HEK293 (cell line): ENCODE data around the gene ZNF527.

Source experiments
- CTCF ChIA-PET: fragments of 350-600 bp; formaldehyde crosslinking; extraction: SDS; loops from one replicate; lab custom pipeline; 2021; ENCODE audit warnings: antibody characterized with exemption; lab: Yijun Ruan, JAX
- POLR2A ChIA-PET: fragments of 300-600 bp; formaldehyde crosslinking; extraction: SDS; loops from one replicate; lab custom pipeline; 2020; ENCODE audit warnings: antibody characterized with exemption, inconsistent platforms; lab: Yijun Ruan, JAX
- H3K27ac ChIP-seq: fragments of 200-500 bp; sonication (Bioruptor generic); 2 replicates; pipeline ENCODE4 v1.5.1; 2014; ENCODE audit warnings: low read depth, low read length, control low read depth, inconsistent platforms; ENCODE audit errors: extremely low read depth
- H3K36me3 ChIP-seq, 2 experiments: fragments of 200-500 bp in 1 of 2; sonication (Bioruptor generic) in 1 of 2; 1 replicate in 1 of 2; 2 replicates in 1 of 2; pipeline ENCODE4 v1.5.1; 2014 to 2017; ENCODE audit warnings: inconsistent platforms in 2 of 2, low read length in 2 of 2; ENCODE audit not compliant: control insufficient read depth in 2 of 2, insufficient read depth in 1 of 2
- H3K4me1 ChIP-seq: fragments of 200-500 bp; sonication (Bioruptor generic); 2 replicates; pipeline ENCODE4 v1.5.1; 2014; ENCODE audit warnings: mild to moderate bottlenecking, low read length, inconsistent platforms; ENCODE audit not compliant: control insufficient read depth, insufficient read depth
- H3K4me3 ChIP-seq: 2 replicates; pipeline ENCODE4 v1.5.1; 2011; ENCODE audit warnings: low read depth, mild to moderate bottlenecking, control low read depth, low read length, moderate library complexity
- H3K9me3 ChIP-seq: fragments of 200-500 bp; sonication (Bioruptor generic); 2 replicates; pipeline ENCODE4 v1.5.1; 2014; ENCODE audit warnings: low read depth, low read length, inconsistent platforms; ENCODE audit not compliant: control insufficient read depth, insufficient read depth
- GLI2 ChIP-seq: fragments of 450-650 bp; formaldehyde crosslinking; IDR thresholded peaks from 2 replicates; pipeline ENCODE4; 2017; ENCODE audit warnings: missing biosample characterization, missing genetic modification characterization, low read depth, borderline replicate concordance
- HOXD13 ChIP-seq: sonication (generic); formaldehyde crosslinking; IDR thresholded peaks from 2 replicates; pipeline ENCODE4 v1.8.0; 2022; ENCODE audit warnings: missing genetic modification reagents, borderline replicate concordance
- PRDM1 ChIP-seq: fragments of 450-650 bp; formaldehyde crosslinking; IDR thresholded peaks from 2 replicates; pipeline ENCODE4; 2016; ENCODE audit warnings: missing biosample characterization, missing genetic modification characterization
- SETDB1 ChIP-seq: IDR thresholded peaks from one replicate; pipeline ENCODE4 v1.6.1; 2017; ENCODE audit warnings: mild to moderate bottlenecking, low read length, moderate library complexity, mixed read lengths; ENCODE audit not compliant: insufficient read length
- SP7 ChIP-seq: fragments of 450-650 bp; formaldehyde crosslinking; IDR thresholded peaks from 2 replicates; pipeline ENCODE4 v1.5.1; 2016; ENCODE audit warnings: missing biosample characterization, missing genetic modification characterization
- TCF7L2 ChIP-seq: IDR thresholded peaks from 2 replicates; pipeline ENCODE4 v1.6.1; 2011; ENCODE audit warnings: low read depth, mild to moderate bottlenecking, inconsistent platforms, low read length, moderate library complexity, borderline replicate concordance
- TRIM28 ChIP-seq: IDR thresholded peaks from 2 replicates; pipeline ENCODE4 v1.6.1; 2011; ENCODE audit warnings: low read length, control low read depth, borderline replicate concordance
- ZFP41 ChIP-seq: fragments of 450-650 bp; formaldehyde crosslinking; IDR thresholded peaks from 2 replicates; pipeline ENCODE4 v1.5.1; 2016; ENCODE audit warnings: missing biosample characterization, missing genetic modification characterization, borderline replicate concordance
- ZNF274 ChIP-seq, 2 experiments: fragments of 200-500 bp in 1 of 2; fragments of 450-650 bp in 1 of 2; sonication (Bioruptor generic) in 1 of 2; formaldehyde crosslinking in 1 of 2; IDR thresholded peaks; 2 replicates each; pipeline versions ENCODE4 v1.5.1 to v1.6.1; 2014 to 2016; ENCODE audit warnings: borderline replicate concordance in 1 of 2, inconsistent platforms in 1 of 2, low read length in 1 of 2, missing biosample characterization in 1 of 2, missing genetic modification characterization in 1 of 2
- ZNF558 ChIP-seq: fragments of 450-650 bp; formaldehyde crosslinking; IDR thresholded peaks from 2 replicates; pipeline ENCODE4 v1.5.1; 2016; ENCODE audit warnings: missing biosample characterization, missing genetic modification characterization
- TF ChIP-seq, protein P1 (sequence below): fragments of 450-650 bp; formaldehyde crosslinking; conservative IDR thresholded peaks from 2 replicates; pipeline ENCODE4 v1.5.1; 2016; ENCODE audit warnings: low read depth, missing biosample characterization, missing genetic modification characterization
- TF ChIP-seq, protein P2 (sequence below): fragments of 450-650 bp; formaldehyde crosslinking; IDR thresholded peaks from 2 replicates; pipeline ENCODE4 v1.5.1; 2016; ENCODE audit warnings: missing biosample characterization, missing genetic modification characterization
- TF ChIP-seq, protein P3 (sequence below): fragments of 450-650 bp; formaldehyde crosslinking; IDR thresholded peaks from 2 replicates; pipeline ENCODE4 v1.5.1; 2016; ENCODE audit warnings: missing biosample characterization, missing genetic modification characterization

The ZNF527 gene

GRCh38 chr19:37412700-37413099 lies 41.8 kb downstream of the ZNF527 start:
- Histone ChIP-seq H3K27ac (no peak overlapping the region), H3K4me3 (no peak overlapping the region), H3K36me3 (peaks cover 12 to 27% of the 10 kb centered on the region in 2 experiments), H3K9me3 (peaks cover 52% of the 10 kb centered on the region), H3K4me1 (no peaks in the 10 kb centered on the region)
- TF ChIP-seq SP7, result no peak
- TF ChIP-seq ZNF274 (IDR thresholded peaks at IDR 0.05; ENCODE audit: low read length), result no peak
- TF ChIP-seq ZNF274 (tag by site-specific recombination; IDR thresholded peaks at IDR 0.05; ENCODE audit: borderline replicate concordance), result peak; percentile 90
- ChIA-PET POLR2A (no interaction called here), CTCF (no interaction called here)

- peak; percentile 96 for TF ChIP-seq ZNF274 (IDR thresholded peaks at IDR 0.05; ENCODE audit: low read length)
- peak; percentile 99 for TF ChIP-seq ZNF274 (tag by site-specific recombination; IDR thresholded peaks at IDR 0.05; ENCODE audit: borderline replicate concordance)
- TF ChIP-seq ZFP41, result 0 out of 2 replicates have a peak, but pooled peaks have one; percentile 18
- no peak for TF ChIP-seq TCF7L2
- TF ChIP-seq ZNF558, result 0 out of 2 replicates have a peak, but pooled peaks have one; percentile 15
- TF ChIP-seq, protein P1, sequence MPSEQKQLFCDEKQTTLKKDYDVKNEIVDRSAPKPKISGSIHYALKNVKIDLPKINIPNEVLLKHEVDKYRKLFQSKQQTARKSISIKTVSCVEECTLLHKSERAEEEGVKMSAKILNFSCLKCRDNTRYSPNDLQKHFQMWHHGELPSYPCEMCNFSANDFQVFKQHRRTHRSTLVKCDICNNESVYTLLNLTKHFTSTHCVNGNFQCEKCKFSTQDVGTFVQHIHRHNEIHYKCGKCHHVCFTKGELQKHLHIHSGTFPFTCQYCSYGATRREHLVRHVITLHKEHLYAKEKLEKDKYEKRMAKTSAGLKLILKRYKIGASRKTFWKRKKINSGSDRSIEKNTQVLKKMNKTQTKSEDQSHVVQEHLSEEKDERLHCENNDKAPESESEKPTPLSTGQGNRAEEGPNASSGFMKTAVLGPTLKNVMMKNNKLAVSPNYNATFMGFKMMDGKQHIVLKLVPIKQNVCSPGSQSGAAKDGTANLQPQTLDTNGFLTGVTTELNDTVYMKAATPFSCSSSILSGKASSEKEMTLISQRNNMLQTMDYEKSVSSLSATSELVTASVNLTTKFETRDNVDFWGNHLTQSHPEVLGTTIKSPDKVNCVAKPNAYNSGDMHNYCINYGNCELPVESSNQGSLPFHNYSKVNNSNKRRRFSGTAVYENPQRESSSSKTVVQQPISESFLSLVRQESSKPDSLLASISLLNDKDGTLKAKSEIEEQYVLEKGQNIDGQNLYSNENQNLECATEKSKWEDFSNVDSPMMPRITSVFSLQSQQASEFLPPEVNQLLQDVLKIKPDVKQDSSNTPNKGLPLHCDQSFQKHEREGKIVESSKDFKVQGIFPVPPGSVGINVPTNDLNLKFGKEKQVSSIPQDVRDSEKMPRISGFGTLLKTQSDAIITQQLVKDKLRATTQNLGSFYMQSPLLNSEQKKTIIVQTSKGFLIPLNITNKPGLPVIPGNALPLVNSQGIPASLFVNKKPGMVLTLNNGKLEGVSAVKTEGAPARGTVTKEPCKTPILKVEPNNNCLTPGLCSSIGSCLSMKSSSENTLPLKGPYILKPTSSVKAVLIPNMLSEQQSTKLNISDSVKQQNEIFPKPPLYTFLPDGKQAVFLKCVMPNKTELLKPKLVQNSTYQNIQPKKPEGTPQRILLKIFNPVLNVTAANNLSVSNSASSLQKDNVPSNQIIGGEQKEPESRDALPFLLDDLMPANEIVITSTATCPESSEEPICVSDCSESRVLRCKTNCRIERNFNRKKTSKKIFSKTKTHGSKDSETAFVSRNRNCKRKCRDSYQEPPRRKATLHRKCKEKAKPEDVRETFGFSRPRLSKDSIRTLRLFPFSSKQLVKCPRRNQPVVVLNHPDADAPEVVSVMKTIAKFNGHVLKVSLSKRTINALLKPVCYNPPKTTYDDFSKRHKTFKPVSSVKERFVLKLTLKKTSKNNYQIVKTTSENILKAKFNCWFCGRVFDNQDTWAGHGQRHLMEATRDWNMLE (tag by site-specific recombination), result 0 out of 2 replicates have a peak, but pooled peaks have one; percentile 20
- no peak for TF ChIP-seq HOXD13
- TF ChIP-seq PRDM1 (tag by site-specific recombination), result no peak
- TF ChIP-seq SETDB1, result peak; percentile 99
- TF ChIP-seq, protein P2, sequence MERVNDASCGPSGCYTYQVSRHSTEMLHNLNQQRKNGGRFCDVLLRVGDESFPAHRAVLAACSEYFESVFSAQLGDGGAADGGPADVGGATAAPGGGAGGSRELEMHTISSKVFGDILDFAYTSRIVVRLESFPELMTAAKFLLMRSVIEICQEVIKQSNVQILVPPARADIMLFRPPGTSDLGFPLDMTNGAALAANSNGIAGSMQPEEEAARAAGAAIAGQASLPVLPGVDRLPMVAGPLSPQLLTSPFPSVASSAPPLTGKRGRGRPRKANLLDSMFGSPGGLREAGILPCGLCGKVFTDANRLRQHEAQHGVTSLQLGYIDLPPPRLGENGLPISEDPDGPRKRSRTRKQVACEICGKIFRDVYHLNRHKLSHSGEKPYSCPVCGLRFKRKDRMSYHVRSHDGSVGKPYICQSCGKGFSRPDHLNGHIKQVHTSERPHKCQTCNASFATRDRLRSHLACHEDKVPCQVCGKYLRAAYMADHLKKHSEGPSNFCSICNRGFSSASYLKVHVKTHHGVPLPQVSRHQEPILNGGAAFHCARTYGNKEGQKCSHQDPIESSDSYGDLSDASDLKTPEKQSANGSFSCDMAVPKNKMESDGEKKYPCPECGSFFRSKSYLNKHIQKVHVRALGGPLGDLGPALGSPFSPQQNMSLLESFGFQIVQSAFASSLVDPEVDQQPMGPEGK (tag by site-specific recombination), result no peak
- no peak for TF ChIP-seq GLI2 (tag by site-specific recombination)
- peak; percentile 100 for TF ChIP-seq TRIM28
- TF ChIP-seq, protein P3, sequence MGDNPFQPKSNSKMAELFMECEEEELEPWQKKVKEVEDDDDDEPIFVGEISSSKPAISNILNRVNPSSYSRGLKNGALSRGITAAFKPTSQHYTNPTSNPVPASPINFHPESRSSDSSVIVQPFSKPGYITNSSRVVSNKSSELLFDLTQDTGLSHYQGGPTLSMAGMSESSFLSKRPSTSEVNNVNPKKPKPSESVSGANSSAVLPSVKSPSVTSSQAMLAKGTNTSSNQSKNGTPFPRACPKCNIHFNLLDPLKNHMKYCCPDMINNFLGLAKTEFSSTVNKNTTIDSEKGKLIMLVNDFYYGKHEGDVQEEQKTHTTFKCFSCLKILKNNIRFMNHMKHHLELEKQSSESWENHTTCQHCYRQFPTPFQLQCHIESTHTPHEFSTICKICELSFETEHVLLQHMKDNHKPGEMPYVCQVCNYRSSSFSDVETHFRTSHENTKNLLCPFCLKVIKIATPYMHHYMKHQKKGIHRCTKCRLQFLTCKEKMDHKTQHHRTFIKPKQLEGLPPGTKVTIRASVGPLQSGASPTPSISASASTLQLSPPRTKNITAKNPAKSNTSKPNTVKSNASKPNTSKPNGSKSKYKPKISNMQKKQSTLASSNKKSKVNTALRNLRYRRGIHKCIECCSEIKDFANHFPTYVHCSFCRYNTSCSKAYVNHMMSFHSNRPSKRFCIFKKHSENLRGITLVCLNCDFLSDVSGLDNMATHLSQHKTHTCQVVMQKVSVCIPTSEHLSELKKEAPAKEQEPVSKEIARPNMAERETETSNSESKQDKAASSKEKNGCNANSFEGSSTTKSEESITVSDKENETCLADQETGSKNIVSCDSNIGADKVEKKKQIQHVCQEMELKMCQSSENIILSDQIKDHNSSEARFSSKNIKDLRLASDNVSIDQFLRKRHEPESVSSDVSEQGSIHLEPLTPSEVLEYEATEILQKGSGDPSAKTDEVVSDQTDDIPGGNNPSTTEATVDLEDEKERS, result no peak
- peaks cover 47% of the 10 kb centered on the region for H3K9me3 ChIP-seq
- no peak overlapping the region for H3K4me3 ChIP-seq
- no peak overlapping the region for H3K27ac ChIP-seq
- ChIA-PET POLR2A (no interaction called here), CTCF (interaction anchor here (0.6 kb wide), 1 partner anchor 432 kb away, joined by 3 read pairs; no protein-coding TSS in a partner anchor)
- no peaks in the 10 kb centered on the region for H3K4me1 ChIP-seq
- H3K36me3 ChIP-seq, result peaks cover 12 to 27% of the 10 kb centered on the region in 2 experiments
Observed at GRCh38 chr19:37413313-37414084, 42.6 kb downstream of the ZNF527 start.
